Smooth muscle cell (in vitro differentiated cells): Measurements from ENCODE around the gene OMP. TPM values are rescaled to one million over a fixed set of nuclear protein-coding genes. Genes with fewer than 3 reads are reported as not detected.

Experiments
- DNase-seq: peaks from one replicate; lab custom pipeline; 2025; ENCODE audit not compliant: unreplicated experiment; lab: John Stamatoyannopoulos, UW
- H2AFZ ChIP-seq: fragments of 200-600 bp; sonication (generic); 2 replicates; pipeline ENCODE4 v1.6.0; 2016; ENCODE audit warnings: antibody characterized with exemption, low read depth, mild to moderate bottlenecking
- H3F3A ChIP-seq: fragments of 200-600 bp; sonication (generic); 2 replicates; pipeline ENCODE4 v1.6.0; 2017; ENCODE audit warnings: antibody characterized with exemption, low read depth
- H3K27ac ChIP-seq: fragments of 200-600 bp; sonication (generic); 2 replicates; pipeline ENCODE4 v1.5.1; 2016; ENCODE audit warnings: low read depth, mild to moderate bottlenecking
- H3K27me3 ChIP-seq: fragments of 200-600 bp; sonication (generic); 2 replicates; pipeline ENCODE4 v1.6.1; 2016; ENCODE audit warnings: low read depth, mild to moderate bottlenecking
- H3K36me3 ChIP-seq: fragments of 200-600 bp; sonication (generic); 2 replicates; pipeline ENCODE4 v1.5.1; 2016; ENCODE audit warnings: low read depth
- H3K4me1 ChIP-seq: fragments of 200-600 bp; sonication (generic); 2 replicates; pipeline ENCODE4 v1.5.1; 2016; ENCODE audit warnings: low read depth
- H3K4me2 ChIP-seq: fragments of 200-600 bp; sonication (generic); 2 replicates; pipeline ENCODE4 v1.6.0; 2016; ENCODE audit warnings: mild to moderate bottlenecking
- H3K4me3 ChIP-seq: fragments of 200-600 bp; sonication (generic); 2 replicates; pipeline ENCODE4 v1.5.1; 2016; ENCODE audit warnings: mild to moderate bottlenecking
- H3K79me2 ChIP-seq: fragments of 200-600 bp; sonication (generic); 2 replicates; pipeline ENCODE4 v1.6.0; 2016; ENCODE audit warnings: low read depth, mild to moderate bottlenecking
- H3K9ac ChIP-seq: fragments of 200-600 bp; sonication (generic); 2 replicates; pipeline ENCODE4 v1.6.0; 2016; ENCODE audit warnings: low read depth
- H3K9me3 ChIP-seq: fragments of 200-600 bp; sonication (generic); replicated peaks from 2 replicates; pipeline ENCODE4 v1.5.1; 2016; ENCODE audit warnings: low read depth
- H4K20me1 ChIP-seq: fragments of 200-600 bp; sonication (generic); 2 replicates; pipeline ENCODE4 v1.6.0; 2016; ENCODE audit warnings: low read depth
- WGBS: methylation state at CpG from one replicate; pipeline ENCODE4 v1.1.7; 2016; ENCODE audit warnings: low lambda C conversion rate; 5-methylcytosine and 5-hydroxymethylcytosine counted together
- polyA plus RNA-seq: library from polyadenylated mRNA; unstranded; fragments of >200 nt; fragmentation: Nextera tagmentation; extraction: Ambion mirVana; gene quantifications from 2 replicates; pipeline ENCODE4 v1.2.1, GENCODE V29; 2016
- total RNA-seq: library from RNA; depleted of rRNA; stranded (reverse); fragments of >200 nt; gene quantifications from 2 replicates; pipeline ENCODE4 v1.2.3, GENCODE V29; 2014
- TF ChIP-seq, protein P1 (sequence below): fragments of 200-600 bp; sonication (generic); IDR thresholded peaks from 2 replicates; pipeline ENCODE4 v1.5.1; 2017; ENCODE audit warnings: borderline replicate concordance, mild to moderate bottlenecking, antibody characterized with exemption; ENCODE audit not compliant: insufficient read depth, poor library complexity, severe bottlenecking

The OMP gene
- total and polyA plus RNA-seq, 2 experiments from 2014 or later = not detected

DNA sequence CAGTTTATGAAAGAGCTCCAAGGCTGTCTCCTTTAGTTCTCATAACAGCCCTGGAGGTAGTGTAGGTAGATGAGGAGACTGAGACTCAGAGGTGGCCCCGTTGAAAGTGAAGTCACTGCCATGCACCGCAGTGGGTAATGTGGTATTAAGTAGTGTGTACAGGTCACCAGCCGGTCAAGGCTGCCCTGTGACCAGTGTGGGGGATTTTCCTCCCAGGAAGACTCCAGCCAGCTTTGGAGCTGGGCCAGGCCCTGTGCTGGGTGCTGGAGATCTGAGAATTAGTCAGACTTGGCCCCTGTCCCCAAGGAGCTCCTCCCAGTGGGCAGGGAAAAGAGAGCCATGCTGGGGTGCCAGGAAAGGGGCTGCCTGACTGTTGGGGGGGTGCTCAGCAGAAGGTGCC is 5.3 kb downstream of the OMP start:
- no peaks in the 10 kb centered on the region for H3K27me3 ChIP-seq
- TF ChIP-seq, protein P1, sequence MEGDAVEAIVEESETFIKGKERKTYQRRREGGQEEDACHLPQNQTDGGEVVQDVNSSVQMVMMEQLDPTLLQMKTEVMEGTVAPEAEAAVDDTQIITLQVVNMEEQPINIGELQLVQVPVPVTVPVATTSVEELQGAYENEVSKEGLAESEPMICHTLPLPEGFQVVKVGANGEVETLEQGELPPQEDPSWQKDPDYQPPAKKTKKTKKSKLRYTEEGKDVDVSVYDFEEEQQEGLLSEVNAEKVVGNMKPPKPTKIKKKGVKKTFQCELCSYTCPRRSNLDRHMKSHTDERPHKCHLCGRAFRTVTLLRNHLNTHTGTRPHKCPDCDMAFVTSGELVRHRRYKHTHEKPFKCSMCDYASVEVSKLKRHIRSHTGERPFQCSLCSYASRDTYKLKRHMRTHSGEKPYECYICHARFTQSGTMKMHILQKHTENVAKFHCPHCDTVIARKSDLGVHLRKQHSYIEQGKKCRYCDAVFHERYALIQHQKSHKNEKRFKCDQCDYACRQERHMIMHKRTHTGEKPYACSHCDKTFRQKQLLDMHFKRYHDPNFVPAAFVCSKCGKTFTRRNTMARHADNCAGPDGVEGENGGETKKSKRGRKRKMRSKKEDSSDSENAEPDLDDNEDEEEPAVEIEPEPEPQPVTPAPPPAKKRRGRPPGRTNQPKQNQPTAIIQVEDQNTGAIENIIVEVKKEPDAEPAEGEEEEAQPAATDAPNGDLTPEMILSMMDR = no peak
- no peak overlapping the region for H3K4me2 ChIP-seq
- H3K4me3 ChIP-seq = no peak overlapping the region
- DNase-seq = peak; percentile 13
- no peak overlapping the region for H2AFZ ChIP-seq
- WGBS = 60% methylated on average over 3 of the region's 3 CpGs
- no peaks in the 10 kb centered on the region for H3F3A ChIP-seq
- no peak overlapping the region for H3K9ac ChIP-seq
- no peak overlapping the region for H3K27ac ChIP-seq
- H3K36me3 ChIP-seq = no peaks in the 10 kb centered on the region
- H3K9me3 ChIP-seq = no peaks in the 10 kb centered on the region
- H4K20me1 ChIP-seq = peaks cover 8% of the 10 kb centered on the region
- H3K4me1 ChIP-seq = no peaks in the 10 kb centered on the region
- H3K79me2 ChIP-seq = no peaks in the 10 kb centered on the region

DNA sequence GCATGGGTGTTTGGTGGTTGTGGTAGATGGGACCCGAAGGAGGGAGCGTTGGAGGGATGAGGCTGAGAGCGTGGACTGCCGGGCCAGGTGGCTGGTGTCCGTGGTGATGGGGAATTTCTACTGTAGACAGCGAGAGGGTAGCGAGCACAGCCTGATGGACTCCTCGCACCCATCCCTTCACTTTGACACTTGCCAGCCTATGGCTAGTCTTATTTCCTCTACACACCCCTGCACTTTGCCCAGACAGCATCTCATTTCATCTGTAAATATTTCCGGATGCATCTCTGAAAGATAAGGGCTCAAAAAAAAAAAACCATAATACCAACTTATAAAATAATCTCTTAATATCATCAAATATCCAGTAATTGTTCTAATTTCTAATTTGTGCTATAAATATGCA is 5.8 kb downstream of the OMP start:
- Histone ChIP-seq H4K20me1 (peaks cover 8% of the 10 kb centered on the region), H3K4me3 (no peak overlapping the region), H2AFZ (no peak overlapping the region), H3K4me1 (no peaks in the 10 kb centered on the region), H3F3A (no peaks in the 10 kb centered on the region), H3K27ac (no peak overlapping the region), H3K27me3 (no peaks in the 10 kb centered on the region), H3K4me2 (no peak overlapping the region), H3K79me2 (no peaks in the 10 kb centered on the region), H3K36me3 (no peaks in the 10 kb centered on the region), H3K9ac (no peak overlapping the region), H3K9me3 (no peaks in the 10 kb centered on the region)
- no peak for DNase-seq
- TF ChIP-seq, protein P1 = no peak
- WGBS = 89% methylated on average over 9 of the region's 9 CpGs

DNA sequence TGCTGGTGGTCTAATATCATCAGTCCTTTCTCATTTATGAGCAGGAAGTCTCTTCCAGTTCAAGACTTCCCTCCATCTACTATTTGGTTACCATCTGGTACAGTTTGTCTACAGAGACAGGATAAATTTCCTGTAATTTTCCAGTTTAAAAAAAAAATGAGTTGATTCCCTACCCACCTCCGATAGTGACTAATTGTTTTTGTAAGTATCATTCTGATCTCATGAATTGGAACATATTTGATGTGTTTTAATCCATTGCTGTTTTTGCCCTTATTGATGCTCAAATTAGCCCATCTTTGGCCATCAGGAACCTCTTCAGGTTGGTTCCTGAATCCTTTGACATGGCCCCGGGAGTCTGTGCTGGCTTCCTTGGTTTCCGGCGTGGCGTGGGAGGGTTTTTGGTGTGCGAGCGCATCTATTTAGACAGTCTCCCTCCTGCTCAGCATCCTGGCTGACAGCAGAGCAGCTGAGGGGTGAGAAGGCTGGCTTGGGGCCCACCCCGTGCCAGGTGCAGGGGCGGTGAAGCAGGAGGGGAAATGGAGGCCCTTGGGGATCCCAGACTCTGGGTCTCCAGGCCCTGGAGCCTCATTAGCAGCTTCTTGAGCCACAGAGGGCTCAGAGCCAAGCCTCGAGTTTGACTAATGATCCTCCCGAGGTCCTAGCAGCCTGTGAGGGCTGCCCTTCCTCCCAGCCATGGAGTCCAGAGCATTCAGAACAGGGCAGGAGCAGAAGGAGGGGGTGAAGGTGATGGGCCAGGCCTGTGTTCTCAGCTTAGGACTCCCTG is 6.8 kb downstream of the OMP start:
- no peak for DNase-seq
- Histone ChIP-seq H3K4me1 (no peaks in the 10 kb centered on the region), H4K20me1 (peaks cover 8% of the 10 kb centered on the region), H3K79me2 (no peaks in the 10 kb centered on the region), H3K4me2 (no peak overlapping the region), H3K4me3 (no peak overlapping the region), H3K36me3 (no peaks in the 10 kb centered on the region), H3K9ac (no peak overlapping the region), H2AFZ (no peak overlapping the region), H3K27me3 (no peaks in the 10 kb centered on the region), H3K27ac (no peak overlapping the region), H3F3A (no peaks in the 10 kb centered on the region), H3K9me3 (no peaks in the 10 kb centered on the region)
- WGBS = 97% methylated on average over 11 of the region's 11 CpGs
- TF ChIP-seq, protein P1 = no peak

GRCh38 chr11:77110836-77111235 is 8.2 kb downstream of the OMP start:
- DNase-seq = no peak
- Histone ChIP-seq H3K9ac (no peak overlapping the region), H3K4me3 (no peak overlapping the region), H3K27me3 (no peaks in the 10 kb centered on the region), H2AFZ (no peak overlapping the region), H3K9me3 (no peaks in the 10 kb centered on the region), H3K36me3 (no peaks in the 10 kb centered on the region), H3F3A (no peaks in the 10 kb centered on the region), H3K79me2 (no peaks in the 10 kb centered on the region), H3K4me1 (no peaks in the 10 kb centered on the region), H3K27ac (no peak overlapping the region), H3K4me2 (no peak overlapping the region), H4K20me1 (no peaks in the 10 kb centered on the region)
- TF ChIP-seq, protein P1 = no peak
- 94% methylated on average over 6 of the region's 6 CpGs for WGBS
